ENCODE data around the gene VPS18. TPM values are rescaled to one million over a fixed set of nuclear protein-coding genes. Genes with fewer than 3 reads are reported as not detected.
A peak's percentile ranks its signal among the peaks of the same experiment; 100 is the strongest.

Gene VPS18
- total and polyA plus RNA-seq, 8 donors, result 9.2 to 29.0 (median 13.6) TPM

- no peaks in the 10 kb centered on the region for H3K9me3 ChIP-seq
- no peak overlapping the region for H3K4me3 ChIP-seq
- no peak overlapping the region for H3K27ac ChIP-seq
- TF ChIP-seq, protein P1, sequence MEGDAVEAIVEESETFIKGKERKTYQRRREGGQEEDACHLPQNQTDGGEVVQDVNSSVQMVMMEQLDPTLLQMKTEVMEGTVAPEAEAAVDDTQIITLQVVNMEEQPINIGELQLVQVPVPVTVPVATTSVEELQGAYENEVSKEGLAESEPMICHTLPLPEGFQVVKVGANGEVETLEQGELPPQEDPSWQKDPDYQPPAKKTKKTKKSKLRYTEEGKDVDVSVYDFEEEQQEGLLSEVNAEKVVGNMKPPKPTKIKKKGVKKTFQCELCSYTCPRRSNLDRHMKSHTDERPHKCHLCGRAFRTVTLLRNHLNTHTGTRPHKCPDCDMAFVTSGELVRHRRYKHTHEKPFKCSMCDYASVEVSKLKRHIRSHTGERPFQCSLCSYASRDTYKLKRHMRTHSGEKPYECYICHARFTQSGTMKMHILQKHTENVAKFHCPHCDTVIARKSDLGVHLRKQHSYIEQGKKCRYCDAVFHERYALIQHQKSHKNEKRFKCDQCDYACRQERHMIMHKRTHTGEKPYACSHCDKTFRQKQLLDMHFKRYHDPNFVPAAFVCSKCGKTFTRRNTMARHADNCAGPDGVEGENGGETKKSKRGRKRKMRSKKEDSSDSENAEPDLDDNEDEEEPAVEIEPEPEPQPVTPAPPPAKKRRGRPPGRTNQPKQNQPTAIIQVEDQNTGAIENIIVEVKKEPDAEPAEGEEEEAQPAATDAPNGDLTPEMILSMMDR (IDR thresholded peaks at IDR 0.05), result no peak
- no peak for ATAC-seq
- intact Hi-C loops (cut with DNase I), result loop anchor here in 1 of 2 donors (5.0 kb wide), 1 partner anchor 68 kb away; no protein-coding TSS in a partner anchor
- DNase-seq, result no peak
- peaks cover 16 to 34% of the 10 kb centered on the region in 2 donors for H3K4me1 ChIP-seq
- no peaks in the 10 kb centered on the region for H3K36me3 ChIP-seq
- H3K27me3 ChIP-seq, result no peaks in the 10 kb centered on the region
Observed at GRCh38 chr15:40943764-40944365, 49.6 kb downstream of the VPS18 start.

GRCh38 chr15:40944510-40945296 lies 50.5 kb downstream of the VPS18 start:
- TF ChIP-seq, protein P1 (IDR thresholded peaks at IDR 0.05), result no peak
- no peak for ATAC-seq

DNA sequence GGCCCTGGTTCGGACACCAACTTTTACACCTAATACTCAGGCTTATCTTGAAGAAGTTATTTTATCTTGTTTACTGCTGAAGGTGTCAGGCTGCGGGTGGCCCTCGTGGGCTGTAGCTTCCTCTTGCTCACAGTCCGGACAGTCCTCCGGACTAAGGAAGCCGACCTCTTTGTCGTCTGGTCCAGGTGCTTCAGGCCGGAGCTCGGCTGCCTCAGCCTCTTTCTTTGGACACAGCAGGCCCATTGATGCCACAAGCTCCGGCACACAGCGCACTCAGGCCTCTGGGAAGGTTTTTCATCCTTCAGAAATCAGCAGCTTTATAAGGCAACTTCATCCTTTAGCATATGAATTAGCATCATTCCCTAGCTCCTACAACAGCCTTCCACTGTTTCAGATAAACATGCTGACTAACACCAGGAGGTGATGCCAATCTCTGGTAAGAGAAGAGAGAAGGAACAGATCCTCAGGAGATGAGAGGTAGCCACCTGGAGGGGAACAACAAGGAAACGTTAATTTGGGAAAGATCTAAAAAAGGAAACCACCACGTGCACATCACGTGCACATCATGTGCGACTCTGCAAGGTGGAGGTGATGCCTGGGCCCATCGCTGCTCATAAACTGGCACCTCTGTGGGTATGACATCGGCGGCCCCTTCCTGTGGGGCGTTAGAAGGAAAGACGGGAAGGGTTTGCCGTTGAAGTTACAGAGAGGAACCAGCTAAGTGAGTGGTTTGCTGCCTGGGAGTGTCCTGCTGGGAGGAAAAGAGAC lies 54.6 kb downstream of the VPS18 start:
- peaks cover under 1 to 16% of the 10 kb centered on the region in 2 donors for H3K4me1 ChIP-seq
- peak overlapping the region in 1 of 2 donors; percentile 28 for H3K27ac ChIP-seq
- H3K4me3 ChIP-seq, result no peak overlapping the region
- H3K27me3 ChIP-seq, result no peaks in the 10 kb centered on the region
- ATAC-seq (no peak), DNase-seq (no peak)
- no peaks in the 10 kb centered on the region for H3K9me3 ChIP-seq
- H3K36me3 ChIP-seq, result no peaks in the 10 kb centered on the region
- intact Hi-C loops (cut with DNase I), result no loop called here
- TF ChIP-seq, protein P1 (IDR thresholded peaks at IDR 0.05), result no peak

More at GRCh38 chr15:40944510-40945296, 50.5 kb downstream of the VPS18 start:
- no peaks in the 10 kb centered on the region for H3K27me3 ChIP-seq
- no peaks in the 10 kb centered on the region for H3K36me3 ChIP-seq
- no peaks in the 10 kb centered on the region for H3K9me3 ChIP-seq
- peaks cover 16 to 33% of the 10 kb centered on the region in 2 donors for H3K4me1 ChIP-seq
- H3K27ac ChIP-seq, result no peak overlapping the region
- DNase-seq, result no peak
- no peak overlapping the region for H3K4me3 ChIP-seq
- intact Hi-C loops (cut with DNase I), result loop anchor here in 1 of 2 donors (5.0 kb wide), 1 partner anchor 68 kb away; no protein-coding TSS in a partner anchor

GRCh38 chr15:40949756-40950207 lies 55.5 kb downstream of the VPS18 start:
- H3K27ac ChIP-seq, result peak overlapping the region; percentile 3 to 28
- no peak overlapping the region for H3K4me3 ChIP-seq
- H3K27me3 ChIP-seq, result no peaks in the 10 kb centered on the region
- TF ChIP-seq, protein P1 (IDR thresholded peaks at IDR 0.05), result no peak
- no peaks in the 10 kb centered on the region for H3K9me3 ChIP-seq
- DNase-seq (no peak), ATAC-seq (peak; percentile 36)
- intact Hi-C loops (cut with DNase I), result no loop called here
- H3K4me1 ChIP-seq, result peaks cover 3 to 24% of the 10 kb centered on the region in 2 donors
- H3K36me3 ChIP-seq, result no peaks in the 10 kb centered on the region
